HEK293 (cell line): ENCODE results near the gene EDEM3.

ENCODE experiments used
- CTCF ChIA-PET: fragments of 350-600 bp; formaldehyde crosslinking; extraction: SDS; loops from one replicate; lab custom pipeline; 2021; ENCODE audit warnings: antibody characterized with exemption; lab: Yijun Ruan, JAX
- POLR2A ChIA-PET: fragments of 300-600 bp; formaldehyde crosslinking; extraction: SDS; loops from one replicate; lab custom pipeline; 2020; ENCODE audit warnings: antibody characterized with exemption, inconsistent platforms; lab: Yijun Ruan, JAX
- H3K27ac ChIP-seq: fragments of 200-500 bp; sonication (Bioruptor generic); 2 replicates; pipeline ENCODE4 v1.5.1; 2014; ENCODE audit warnings: low read depth, low read length, control low read depth, inconsistent platforms; ENCODE audit errors: extremely low read depth
- H3K36me3 ChIP-seq, 2 experiments: fragments of 200-500 bp in 1 of 2; sonication (Bioruptor generic) in 1 of 2; 1 replicate in 1 of 2; 2 replicates in 1 of 2; pipeline ENCODE4 v1.5.1; 2014 to 2017; ENCODE audit warnings: inconsistent platforms in 2 of 2, low read length in 2 of 2; ENCODE audit not compliant: control insufficient read depth in 2 of 2, insufficient read depth in 1 of 2
- H3K4me1 ChIP-seq: fragments of 200-500 bp; sonication (Bioruptor generic); 2 replicates; pipeline ENCODE4 v1.5.1; 2014; ENCODE audit warnings: mild to moderate bottlenecking, low read length, inconsistent platforms; ENCODE audit not compliant: control insufficient read depth, insufficient read depth
- H3K4me3 ChIP-seq: 2 replicates; pipeline ENCODE4 v1.5.1; 2011; ENCODE audit warnings: low read depth, mild to moderate bottlenecking, control low read depth, low read length, moderate library complexity
- H3K9me3 ChIP-seq: fragments of 200-500 bp; sonication (Bioruptor generic); 2 replicates; pipeline ENCODE4 v1.5.1; 2014; ENCODE audit warnings: low read depth, low read length, inconsistent platforms; ENCODE audit not compliant: control insufficient read depth, insufficient read depth
- GLI4 ChIP-seq: fragments of 450-650 bp; formaldehyde crosslinking; IDR thresholded peaks from 2 replicates; pipeline ENCODE4 v1.5.1; 2016; ENCODE audit warnings: missing biosample characterization, missing genetic modification characterization
- ZBTB17 ChIP-seq: fragments of 450-650 bp; formaldehyde crosslinking; IDR thresholded peaks from 2 replicates; pipeline ENCODE4 v1.5.1; 2016; ENCODE audit warnings: missing biosample characterization, missing genetic modification characterization
- ZBTB48 ChIP-seq: fragments of 450-650 bp; formaldehyde crosslinking; IDR thresholded peaks from 2 replicates; pipeline ENCODE4 v1.5.1; 2016; ENCODE audit warnings: missing biosample characterization, missing genetic modification characterization
- ZNF10 ChIP-seq: fragments of 450-650 bp; formaldehyde crosslinking; IDR thresholded peaks from 2 replicates; pipeline ENCODE4 v1.5.1; 2017; ENCODE audit warnings: missing biosample characterization, missing genetic modification characterization
- ZNF121 ChIP-seq: fragments of 450-650 bp; formaldehyde crosslinking; IDR thresholded peaks from 2 replicates; pipeline ENCODE4 v1.5.1; 2016; ENCODE audit warnings: missing biosample characterization, missing genetic modification characterization
- ZNF157 ChIP-seq: fragments of 450-650 bp; formaldehyde crosslinking; IDR thresholded peaks from 2 replicates; pipeline ENCODE4 v1.5.1; 2016; ENCODE audit warnings: missing biosample characterization, missing genetic modification characterization
- ZNF202 ChIP-seq: fragments of 450-650 bp; formaldehyde crosslinking; IDR thresholded peaks from 2 replicates; pipeline ENCODE4 v1.5.1; 2016; ENCODE audit warnings: missing biosample characterization, missing genetic modification characterization, borderline replicate concordance
- ZNF23 ChIP-seq: fragments of 450-650 bp; formaldehyde crosslinking; IDR thresholded peaks from 2 replicates; pipeline ENCODE4 v1.5.1; 2016; ENCODE audit warnings: missing biosample characterization, missing genetic modification characterization, borderline replicate concordance
- ZNF292 ChIP-seq: fragments of 450-650 bp; formaldehyde crosslinking; IDR thresholded peaks from 2 replicates; pipeline ENCODE4 v1.5.1; 2016; ENCODE audit warnings: low read depth, missing biosample characterization, missing genetic modification characterization, borderline replicate concordance
- ZNF324 ChIP-seq: fragments of 450-650 bp; formaldehyde crosslinking; IDR thresholded peaks from 2 replicates; pipeline ENCODE4 v1.5.1; 2016; ENCODE audit warnings: missing biosample characterization, missing genetic modification characterization
- ZNF37A ChIP-seq: fragments of 450-650 bp; IDR thresholded peaks from 2 replicates; pipeline ENCODE4 v1.5.1; 2018; ENCODE audit warnings: missing biosample characterization, missing genetic modification characterization
- ZNF473 ChIP-seq: fragments of 450-650 bp; formaldehyde crosslinking; IDR thresholded peaks from 2 replicates; pipeline ENCODE4 v1.5.1; 2017; ENCODE audit warnings: missing biosample characterization, missing genetic modification characterization
- ZNF510 ChIP-seq: fragments of 450-650 bp; formaldehyde crosslinking; IDR thresholded peaks from 2 replicates; pipeline ENCODE4 v1.5.1; 2018; ENCODE audit warnings: mild to moderate bottlenecking, missing genetic modification characterization, missing biosample characterization; ENCODE audit not compliant: insufficient replicate concordance
- ZNF555 ChIP-seq: fragments of 450-650 bp; formaldehyde crosslinking; conservative IDR thresholded peaks from 2 replicates; pipeline ENCODE4 v1.5.1; 2017; ENCODE audit warnings: missing biosample characterization, mild to moderate bottlenecking, missing genetic modification characterization, inconsistent platforms
- ZNF792 ChIP-seq: fragments of 450-650 bp; formaldehyde crosslinking; IDR thresholded peaks from 2 replicates; pipeline ENCODE4 v1.5.1; 2016; ENCODE audit warnings: missing biosample characterization, missing genetic modification characterization
- TF ChIP-seq, protein P1 (sequence below): fragments of 450-650 bp; formaldehyde crosslinking; IDR thresholded peaks from 2 replicates; pipeline ENCODE4 v1.5.1; 2016; ENCODE audit warnings: missing biosample characterization, missing genetic modification characterization
- TF ChIP-seq, protein P2 (sequence below): fragments of 450-650 bp; formaldehyde crosslinking; IDR thresholded peaks from 2 replicates; pipeline ENCODE4 v1.5.1; 2016; ENCODE audit warnings: missing biosample characterization, missing genetic modification characterization
- TF ChIP-seq, protein P3 (sequence below): fragments of 450-650 bp; formaldehyde crosslinking; conservative IDR thresholded peaks from 2 replicates; pipeline ENCODE4 v1.5.1; 2016; ENCODE audit warnings: low read depth, missing biosample characterization, missing genetic modification characterization
- TF ChIP-seq, protein P4 (sequence below): fragments of 450-650 bp; formaldehyde crosslinking; IDR thresholded peaks from 2 replicates; pipeline ENCODE4 v1.5.1; 2016; ENCODE audit warnings: missing biosample characterization, missing genetic modification characterization
- TF ChIP-seq, protein P5 (sequence below): fragments of 450-650 bp; formaldehyde crosslinking; IDR thresholded peaks from 2 replicates; pipeline ENCODE4 v1.5.1; 2016; ENCODE audit warnings: missing biosample characterization, missing genetic modification characterization
- TF ChIP-seq, protein P6 (sequence below): fragments of 450-650 bp; formaldehyde crosslinking; IDR thresholded peaks from 2 replicates; pipeline ENCODE4 v1.5.1; 2016; ENCODE audit warnings: missing biosample characterization, missing genetic modification characterization, borderline replicate concordance

EDEM3 gene

DNA sequence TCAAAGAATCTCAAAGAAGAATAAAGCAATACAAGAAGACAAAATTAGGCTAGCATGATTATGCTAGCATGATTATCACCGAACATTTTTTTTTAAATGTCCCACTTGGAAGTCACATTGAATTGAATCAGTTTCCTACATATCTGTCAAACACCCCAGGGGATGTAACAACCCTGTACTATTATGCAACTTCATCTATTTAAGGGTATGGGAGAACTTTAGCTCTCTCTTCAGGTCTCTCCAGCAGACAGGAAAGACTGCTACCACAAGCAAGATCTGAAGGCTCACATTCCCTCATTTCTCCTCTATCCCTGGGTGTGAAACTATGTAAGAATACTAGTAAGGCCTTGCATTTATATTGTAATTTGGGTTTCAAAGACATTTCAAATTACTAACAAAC lies 52.8 kb downstream of the EDEM3 start:
- ChIA-PET POLR2A (no interaction called here), CTCF (interaction anchor here (0.5 kb wide), 1 partner anchor 1567 kb away, joined by 3 read pairs; no protein-coding TSS in a partner anchor)
- Histone ChIP-seq H3K4me1 (no peaks in the 10 kb centered on the region), H3K27ac (no peak overlapping the region), H3K36me3 (peaks cover 8 to 37% of the 10 kb centered on the region in 2 experiments), H3K4me3 (no peak overlapping the region), H3K9me3 (no peaks in the 10 kb centered on the region)
- TF ChIP-seq, protein P1, sequence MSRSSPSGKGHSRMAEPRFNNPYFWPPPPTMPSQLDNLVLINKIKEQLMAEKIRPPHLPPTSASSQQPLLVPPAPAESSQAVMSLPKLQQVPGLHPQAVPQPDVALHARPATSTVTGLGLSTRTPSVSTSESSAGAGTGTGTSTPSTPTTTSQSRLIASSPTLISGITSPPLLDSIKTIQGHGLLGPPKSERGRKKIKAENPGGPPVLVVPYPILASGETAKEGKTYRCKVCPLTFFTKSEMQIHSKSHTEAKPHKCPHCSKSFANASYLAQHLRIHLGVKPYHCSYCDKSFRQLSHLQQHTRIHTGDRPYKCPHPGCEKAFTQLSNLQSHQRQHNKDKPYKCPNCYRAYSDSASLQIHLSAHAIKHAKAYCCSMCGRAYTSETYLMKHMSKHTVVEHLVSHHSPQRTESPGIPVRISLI (tag by site-specific recombination) = no peak
- no peak for TF ChIP-seq GLI4 (tag by site-specific recombination)
- no peak for TF ChIP-seq ZNF37A (tag by site-specific recombination)
- TF ChIP-seq ZBTB17 (tag by site-specific recombination) = no peak
- TF ChIP-seq, protein P2, sequence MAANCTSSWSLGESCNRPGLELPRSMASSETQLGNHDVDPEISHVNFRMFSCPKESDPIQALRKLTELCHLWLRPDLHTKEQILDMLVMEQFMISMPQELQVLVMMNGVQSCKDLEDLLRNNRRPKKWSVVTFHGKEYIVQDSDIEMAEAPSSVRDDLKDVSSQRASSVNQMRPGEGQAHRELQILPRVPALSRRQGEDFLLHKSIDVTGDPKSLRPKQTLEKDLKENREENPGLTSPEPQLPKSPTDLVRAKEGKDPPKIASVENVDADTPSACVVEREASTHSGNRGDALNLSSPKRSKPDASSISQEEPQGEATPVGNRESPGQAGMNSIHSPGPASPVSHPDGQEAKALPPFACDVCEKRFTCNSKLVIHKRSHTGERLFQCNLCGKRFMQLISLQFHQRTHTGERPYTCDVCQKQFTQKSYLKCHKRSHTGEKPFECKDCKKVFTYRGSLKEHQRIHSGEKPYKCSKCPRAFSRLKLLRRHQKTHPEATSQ (tag by site-specific recombination) = no peak
- TF ChIP-seq, protein P3, sequence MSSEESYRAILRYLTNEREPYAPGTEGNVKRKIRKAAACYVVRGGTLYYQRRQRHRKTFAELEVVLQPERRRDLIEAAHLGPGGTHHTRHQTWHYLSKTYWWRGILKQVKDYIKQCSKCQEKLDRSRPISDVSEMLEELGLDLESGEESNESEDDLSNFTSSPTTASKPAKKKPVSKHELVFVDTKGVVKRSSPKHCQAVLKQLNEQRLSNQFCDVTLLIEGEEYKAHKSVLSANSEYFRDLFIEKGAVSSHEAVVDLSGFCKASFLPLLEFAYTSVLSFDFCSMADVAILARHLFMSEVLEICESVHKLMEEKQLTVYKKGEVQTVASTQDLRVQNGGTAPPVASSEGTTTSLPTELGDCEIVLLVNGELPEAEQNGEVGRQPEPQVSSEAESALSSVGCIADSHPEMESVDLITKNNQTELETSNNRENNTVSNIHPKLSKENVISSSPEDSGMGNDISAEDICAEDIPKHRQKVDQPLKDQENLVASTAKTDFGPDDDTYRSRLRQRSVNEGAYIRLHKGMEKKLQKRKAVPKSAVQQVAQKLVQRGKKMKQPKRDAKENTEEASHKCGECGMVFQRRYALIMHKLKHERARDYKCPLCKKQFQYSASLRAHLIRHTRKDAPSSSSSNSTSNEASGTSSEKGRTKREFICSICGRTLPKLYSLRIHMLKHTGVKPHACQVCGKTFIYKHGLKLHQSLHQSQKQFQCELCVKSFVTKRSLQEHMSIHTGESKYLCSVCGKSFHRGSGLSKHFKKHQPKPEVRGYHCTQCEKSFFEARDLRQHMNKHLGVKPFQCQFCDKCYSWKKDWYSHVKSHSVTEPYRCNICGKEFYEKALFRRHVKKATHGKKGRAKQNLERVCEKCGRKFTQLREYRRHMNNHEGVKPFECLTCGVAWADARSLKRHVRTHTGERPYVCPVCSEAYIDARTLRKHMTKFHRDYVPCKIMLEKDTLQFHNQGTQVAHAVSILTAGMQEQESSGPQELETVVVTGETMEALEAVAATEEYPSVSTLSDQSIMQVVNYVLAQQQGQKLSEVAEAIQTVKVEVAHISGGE (tag by site-specific recombination) = no peak
- TF ChIP-seq ZNF292 (tag by site-specific recombination) = no peak
- TF ChIP-seq, protein P4, sequence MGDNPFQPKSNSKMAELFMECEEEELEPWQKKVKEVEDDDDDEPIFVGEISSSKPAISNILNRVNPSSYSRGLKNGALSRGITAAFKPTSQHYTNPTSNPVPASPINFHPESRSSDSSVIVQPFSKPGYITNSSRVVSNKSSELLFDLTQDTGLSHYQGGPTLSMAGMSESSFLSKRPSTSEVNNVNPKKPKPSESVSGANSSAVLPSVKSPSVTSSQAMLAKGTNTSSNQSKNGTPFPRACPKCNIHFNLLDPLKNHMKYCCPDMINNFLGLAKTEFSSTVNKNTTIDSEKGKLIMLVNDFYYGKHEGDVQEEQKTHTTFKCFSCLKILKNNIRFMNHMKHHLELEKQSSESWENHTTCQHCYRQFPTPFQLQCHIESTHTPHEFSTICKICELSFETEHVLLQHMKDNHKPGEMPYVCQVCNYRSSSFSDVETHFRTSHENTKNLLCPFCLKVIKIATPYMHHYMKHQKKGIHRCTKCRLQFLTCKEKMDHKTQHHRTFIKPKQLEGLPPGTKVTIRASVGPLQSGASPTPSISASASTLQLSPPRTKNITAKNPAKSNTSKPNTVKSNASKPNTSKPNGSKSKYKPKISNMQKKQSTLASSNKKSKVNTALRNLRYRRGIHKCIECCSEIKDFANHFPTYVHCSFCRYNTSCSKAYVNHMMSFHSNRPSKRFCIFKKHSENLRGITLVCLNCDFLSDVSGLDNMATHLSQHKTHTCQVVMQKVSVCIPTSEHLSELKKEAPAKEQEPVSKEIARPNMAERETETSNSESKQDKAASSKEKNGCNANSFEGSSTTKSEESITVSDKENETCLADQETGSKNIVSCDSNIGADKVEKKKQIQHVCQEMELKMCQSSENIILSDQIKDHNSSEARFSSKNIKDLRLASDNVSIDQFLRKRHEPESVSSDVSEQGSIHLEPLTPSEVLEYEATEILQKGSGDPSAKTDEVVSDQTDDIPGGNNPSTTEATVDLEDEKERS (tag by site-specific recombination) = no peak
- TF ChIP-seq, protein P5, sequence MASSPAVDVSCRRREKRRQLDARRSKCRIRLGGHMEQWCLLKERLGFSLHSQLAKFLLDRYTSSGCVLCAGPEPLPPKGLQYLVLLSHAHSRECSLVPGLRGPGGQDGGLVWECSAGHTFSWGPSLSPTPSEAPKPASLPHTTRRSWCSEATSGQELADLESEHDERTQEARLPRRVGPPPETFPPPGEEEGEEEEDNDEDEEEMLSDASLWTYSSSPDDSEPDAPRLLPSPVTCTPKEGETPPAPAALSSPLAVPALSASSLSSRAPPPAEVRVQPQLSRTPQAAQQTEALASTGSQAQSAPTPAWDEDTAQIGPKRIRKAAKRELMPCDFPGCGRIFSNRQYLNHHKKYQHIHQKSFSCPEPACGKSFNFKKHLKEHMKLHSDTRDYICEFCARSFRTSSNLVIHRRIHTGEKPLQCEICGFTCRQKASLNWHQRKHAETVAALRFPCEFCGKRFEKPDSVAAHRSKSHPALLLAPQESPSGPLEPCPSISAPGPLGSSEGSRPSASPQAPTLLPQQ = no peak

DNA sequence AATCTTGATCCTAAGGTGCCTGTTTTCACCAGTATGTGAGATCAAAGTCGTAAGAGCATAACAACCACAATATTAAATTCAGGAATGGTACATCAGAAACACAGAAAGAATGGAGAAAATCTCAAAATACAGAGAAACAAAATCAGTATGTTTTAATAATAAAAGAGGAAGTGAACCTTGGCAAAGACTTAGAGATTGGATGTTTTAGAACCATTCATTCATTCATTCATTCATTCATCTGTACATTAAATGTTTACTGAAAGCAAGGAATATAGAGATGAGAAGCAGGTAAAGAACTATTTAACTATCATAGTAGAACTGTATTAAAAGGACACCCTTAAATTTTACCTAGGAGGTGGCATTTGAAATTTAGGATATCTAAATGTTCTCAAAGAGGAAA lies 55.7 kb downstream of the EDEM3 start:
- Histone ChIP-seq H3K9me3 (no peaks in the 10 kb centered on the region), H3K27ac (no peak overlapping the region), H3K36me3 (peaks cover 0 to 27% of the 10 kb centered on the region in 2 experiments; a peak in 1 of 3 replicates), H3K4me1 (no peaks in the 10 kb centered on the region), H3K4me3 (no peak overlapping the region)
- POLR2A ChIA-PET = no interaction called here
- CTCF ChIA-PET = no interaction called here
- no peak for TF ChIP-seq ZNF792 (tag by site-specific recombination)
- no peak for TF ChIP-seq ZNF555 (tag by site-specific recombination)
- TF ChIP-seq ZNF157 (tag by site-specific recombination) = no peak
- no peak for TF ChIP-seq ZNF202 (tag by site-specific recombination)
- TF ChIP-seq ZNF324 (tag by site-specific recombination) = no peak
- TF ChIP-seq ZNF510 (tag by site-specific recombination) = no peak
- TF ChIP-seq ZBTB48 (tag by site-specific recombination) = no peak
- TF ChIP-seq ZNF23 (tag by site-specific recombination) = no peak
- TF ChIP-seq ZNF121 = no peak
- TF ChIP-seq, protein P6, sequence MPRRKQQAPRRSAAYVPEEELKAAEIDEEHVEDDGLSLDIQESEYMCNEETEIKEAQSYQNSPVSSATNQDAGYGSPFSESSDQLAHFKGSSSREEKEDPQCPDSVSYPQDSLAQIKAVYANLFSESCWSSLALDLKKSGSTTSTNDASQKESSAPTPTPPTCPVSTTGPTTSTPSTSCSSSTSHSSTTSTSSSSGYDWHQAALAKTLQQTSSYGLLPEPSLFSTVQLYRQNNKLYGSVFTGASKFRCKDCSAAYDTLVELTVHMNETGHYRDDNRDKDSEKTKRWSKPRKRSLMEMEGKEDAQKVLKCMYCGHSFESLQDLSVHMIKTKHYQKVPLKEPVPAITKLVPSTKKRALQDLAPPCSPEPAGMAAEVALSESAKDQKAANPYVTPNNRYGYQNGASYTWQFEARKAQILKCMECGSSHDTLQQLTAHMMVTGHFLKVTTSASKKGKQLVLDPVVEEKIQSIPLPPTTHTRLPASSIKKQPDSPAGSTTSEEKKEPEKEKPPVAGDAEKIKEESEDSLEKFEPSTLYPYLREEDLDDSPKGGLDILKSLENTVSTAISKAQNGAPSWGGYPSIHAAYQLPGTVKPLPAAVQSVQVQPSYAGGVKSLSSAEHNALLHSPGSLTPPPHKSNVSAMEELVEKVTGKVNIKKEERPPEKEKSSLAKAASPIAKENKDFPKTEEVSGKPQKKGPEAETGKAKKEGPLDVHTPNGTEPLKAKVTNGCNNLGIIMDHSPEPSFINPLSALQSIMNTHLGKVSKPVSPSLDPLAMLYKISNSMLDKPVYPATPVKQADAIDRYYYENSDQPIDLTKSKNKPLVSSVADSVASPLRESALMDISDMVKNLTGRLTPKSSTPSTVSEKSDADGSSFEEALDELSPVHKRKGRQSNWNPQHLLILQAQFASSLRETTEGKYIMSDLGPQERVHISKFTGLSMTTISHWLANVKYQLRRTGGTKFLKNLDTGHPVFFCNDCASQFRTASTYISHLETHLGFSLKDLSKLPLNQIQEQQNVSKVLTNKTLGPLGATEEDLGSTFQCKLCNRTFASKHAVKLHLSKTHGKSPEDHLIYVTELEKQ = no peak
- TF ChIP-seq ZNF10 = no peak
- no peak for TF ChIP-seq ZNF473 (tag by site-specific recombination)
